DOHH2 (cell line): ENCODE results near the gene FBN2.

Experiments
- H3F3A ChIP-seq: fragments of 200-600 bp; sonication (generic), shearing (Covaris generic); 2 replicates; pipeline ENCODE4 v1.6.0; 2016; ENCODE audit warnings: antibody characterized with exemption, mild to moderate bottlenecking; ENCODE audit not compliant: control insufficient read depth, insufficient read depth
- H3K27ac ChIP-seq: fragments of 200-600 bp; sonication (generic); 2 replicates; pipeline ENCODE4 v1.5.1; 2014; ENCODE audit warnings: low read depth, mild to moderate bottlenecking, low read length, moderate library complexity
- H3K27me3 ChIP-seq: fragments of 200-600 bp; sonication (generic); 2 replicates; pipeline ENCODE4 v1.6.1; 2014; ENCODE audit warnings: mild to moderate bottlenecking, low read length, mixed read lengths; ENCODE audit not compliant: control insufficient read depth
- H3K36me3 ChIP-seq: fragments of 200-600 bp; sonication (generic); 2 replicates; pipeline ENCODE4 v1.6.1; 2014; ENCODE audit warnings: mild to moderate bottlenecking, low read length, moderate library complexity, mixed read lengths; ENCODE audit not compliant: control insufficient read depth
- H3K4me1 ChIP-seq: fragments of 200-600 bp; sonication (generic); 2 replicates; pipeline ENCODE4 v1.6.1; 2014; ENCODE audit warnings: mild to moderate bottlenecking, low read length, mixed read lengths; ENCODE audit not compliant: control insufficient read depth
- H3K4me2 ChIP-seq: fragments of 200-600 bp; sonication (generic); 2 replicates; pipeline ENCODE4 v1.6.0; 2014; ENCODE audit warnings: mild to moderate bottlenecking, low read length, moderate library complexity
- H3K4me3 ChIP-seq: fragments of 200-600 bp; sonication (generic); 2 replicates; pipeline ENCODE4 v1.5.1; 2014; ENCODE audit warnings: mild to moderate bottlenecking, low read length, mixed read lengths
- H3K79me2 ChIP-seq: fragments of 200-600 bp; sonication (generic); 2 replicates; pipeline ENCODE4 v1.6.1; 2014; ENCODE audit warnings: mild to moderate bottlenecking, low read length, mixed read lengths; ENCODE audit not compliant: control insufficient read depth
- H3K9me2 ChIP-seq: fragments of 200-600 bp; sonication (generic); replicated peaks from 2 replicates; pipeline ENCODE4 v1.6.1; 2014; ENCODE audit warnings: mild to moderate bottlenecking, low read length, mixed read lengths; ENCODE audit not compliant: control insufficient read depth
- H3K9me3 ChIP-seq: fragments of 200-600 bp; sonication (generic); 2 replicates; pipeline ENCODE4 v1.6.1; 2014; ENCODE audit warnings: antibody characterized with exemption, low read length, mixed read lengths; ENCODE audit not compliant: control insufficient read depth, insufficient read depth
- H4K20me1 ChIP-seq: fragments of 200-600 bp; sonication (generic); 2 replicates; pipeline ENCODE4 v1.6.0; 2014; ENCODE audit warnings: low read depth, mild to moderate bottlenecking, antibody characterized with exemption, low read length, moderate library complexity; ENCODE audit not compliant: control insufficient read depth, insufficient read depth
- CTCF ChIP-seq: fragments of 200-600 bp; sonication (generic); IDR thresholded peaks from one replicate; pipeline ENCODE4 v1.5.1; 2014; ENCODE audit warnings: antibody characterized with exemption, mild to moderate bottlenecking, low read depth, low read length; ENCODE audit not compliant: poor library complexity, severe bottlenecking
- EZH2phosphoT487 ChIP-seq: fragments of 200-600 bp; sonication (generic); IDR thresholded peaks from 2 replicates; pipeline ENCODE4 v1.6.1; 2017; ENCODE audit warnings: borderline replicate concordance, mild to moderate bottlenecking, antibody characterized with exemption, low read length, moderate library complexity, mixed read lengths

FBN2 gene

GRCh38 chr5:128263357-128263756 is 274.7 kb downstream of the FBN2 start:
- Histone ChIP-seq H3K79me2 (no peaks in the 10 kb centered on the region), H3K4me1 (no peaks in the 10 kb centered on the region), H3K36me3 (no peaks in the 10 kb centered on the region), H3K27me3 (no peaks in the 10 kb centered on the region), H3K9me3 (no peaks in the 10 kb centered on the region), H4K20me1 (no peaks in the 10 kb centered on the region), H3K4me2 (no peak overlapping the region), H3K4me3 (no peak overlapping the region), H3F3A (no peaks in the 10 kb centered on the region), H3K9me2 (no peaks in the 10 kb centered on the region), H3K27ac (no peak overlapping the region)
- TF ChIP-seq CTCF (no peak), EZH2phosphoT487 (no peak)

- Histone ChIP-seq H3K79me2 (no peaks in the 10 kb centered on the region), H3K9me2 (no peaks in the 10 kb centered on the region), H3K27me3 (no peaks in the 10 kb centered on the region), H3F3A (no peaks in the 10 kb centered on the region), H4K20me1 (no peaks in the 10 kb centered on the region), H3K4me3 (no peak overlapping the region), H3K36me3 (no peaks in the 10 kb centered on the region), H3K9me3 (no peaks in the 10 kb centered on the region), H3K4me2 (no peak overlapping the region), H3K4me1 (no peaks in the 10 kb centered on the region), H3K27ac (no peak overlapping the region)
- TF ChIP-seq CTCF (no peak), EZH2phosphoT487 (no peak)
Observed at GRCh38 chr5:128262911-128263310, 275.1 kb downstream of the FBN2 start.

GRCh38 chr5:128259607-128260021 is 278.4 kb downstream of the FBN2 start:
- Histone ChIP-seq H4K20me1 (no peaks in the 10 kb centered on the region), H3K36me3 (no peaks in the 10 kb centered on the region), H3K9me3 (peaks cover 2% of the 10 kb centered on the region; the same call in 1 of the 2 replicates), H3K79me2 (no peaks in the 10 kb centered on the region), H3K4me2 (no peak overlapping the region), H3K27me3 (no peaks in the 10 kb centered on the region), H3K4me1 (no peaks in the 10 kb centered on the region), H3K4me3 (no peak overlapping the region), H3F3A (no peaks in the 10 kb centered on the region), H3K9me2 (no peaks in the 10 kb centered on the region), H3K27ac (no peak overlapping the region)
- TF ChIP-seq EZH2phosphoT487 (no peak), CTCF (no peak)
